IPS DF 19.7 (cell line): ENCODE results near the gene ETAA1.

Experiments
- DNase-seq: peaks from one replicate; pipeline ENCODE4 v3.0.0-alpha.2; 2013; ENCODE audit warnings: low read depth, low spot score

The ETAA1 gene

DNA sequence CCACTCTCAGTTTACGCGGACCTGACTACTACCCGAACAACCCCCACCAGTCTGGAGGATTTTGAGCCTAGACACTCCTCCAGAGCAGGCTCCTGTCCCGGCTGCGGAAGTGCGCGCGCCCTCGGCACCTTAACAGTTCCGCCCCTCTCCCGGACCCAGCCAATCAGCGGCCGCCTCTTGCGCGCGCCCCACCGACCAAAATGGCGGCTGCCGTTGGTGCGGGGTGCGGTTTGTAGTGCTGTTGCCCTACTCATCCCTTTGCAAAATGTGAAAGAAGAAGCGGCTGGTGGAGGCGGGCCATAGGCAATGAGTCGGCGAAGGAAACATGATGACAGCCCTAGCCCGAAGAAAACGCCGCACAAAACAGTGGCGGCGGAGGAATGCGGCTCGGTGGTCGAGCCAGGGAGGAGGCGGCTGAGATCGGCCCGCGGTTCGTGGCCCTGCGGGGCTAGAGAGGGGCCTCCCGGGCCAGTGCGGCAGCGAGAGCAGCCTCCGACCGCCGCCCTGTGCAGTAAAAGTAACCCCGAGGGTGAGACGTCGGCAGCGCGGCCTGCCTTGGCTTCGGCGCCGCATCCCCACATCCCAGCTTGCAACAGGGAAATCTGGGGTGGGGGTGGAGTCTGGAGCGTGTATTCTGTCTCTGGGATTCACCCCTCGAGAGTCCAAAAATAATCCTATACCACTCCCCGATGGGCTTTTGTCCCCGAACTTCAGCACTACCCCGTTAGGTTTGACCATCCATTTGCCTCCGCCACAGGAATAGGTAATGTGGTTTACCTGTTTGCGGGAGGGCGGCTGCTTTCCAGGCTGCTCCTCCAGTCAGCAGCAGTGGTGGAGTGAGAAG lies at the start of gene ETAA1:
ETAA1 (plus strand) TSS at position 191 of the 844 bp plus-strand sequence; CDS start at position 307, 116 bp downstream.
- peak; percentile 63 for DNase-seq

DNA sequence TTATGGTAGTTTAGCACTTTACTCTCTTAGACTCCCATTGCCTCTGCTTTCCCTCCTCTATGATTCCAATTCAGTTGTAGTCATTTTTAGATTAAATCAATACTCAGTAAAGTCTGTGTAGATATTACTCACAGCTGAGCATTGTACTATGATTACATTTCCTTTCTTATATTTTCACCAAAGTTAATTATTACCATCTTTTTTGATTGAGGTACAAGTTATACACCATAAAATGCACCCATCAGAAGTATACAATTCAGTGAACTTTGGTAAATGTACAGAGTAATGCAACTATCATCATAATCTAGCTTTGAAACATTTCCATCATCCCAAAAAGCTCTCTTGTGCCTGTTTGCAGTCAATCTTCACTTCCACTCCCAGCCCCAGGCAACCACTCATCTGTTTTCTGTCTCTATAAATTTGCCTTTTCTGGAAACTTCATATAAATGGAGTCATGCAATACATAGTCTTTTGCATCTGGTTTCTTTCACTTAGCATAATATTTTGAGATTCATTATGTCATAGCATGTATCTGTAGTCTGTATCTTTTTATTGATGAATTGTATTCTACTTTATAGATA lies 30.2 kb upstream of the ETAA1 start:
- DNase-seq: no peak

DNA sequence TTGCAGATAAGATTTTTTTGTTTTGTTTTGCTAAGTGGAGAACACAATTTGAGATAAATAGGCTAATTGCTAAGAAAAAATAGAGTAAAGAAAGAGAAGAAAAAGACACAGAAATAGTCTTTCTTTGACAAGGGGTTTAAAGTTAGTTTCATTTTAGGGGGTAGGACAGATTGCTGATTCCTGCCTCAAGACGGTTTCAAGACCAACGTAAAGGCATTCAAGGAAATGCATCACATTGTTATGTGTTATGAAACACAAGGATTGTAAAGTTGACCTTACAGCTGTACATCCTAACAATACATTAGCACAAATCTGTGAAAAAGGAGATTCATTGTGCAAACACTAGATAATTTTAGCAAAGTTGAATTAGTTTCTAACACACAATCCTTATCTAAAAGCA lies 22.7 kb upstream of the ETAA1 start:
- DNase-seq: no peak

DNA sequence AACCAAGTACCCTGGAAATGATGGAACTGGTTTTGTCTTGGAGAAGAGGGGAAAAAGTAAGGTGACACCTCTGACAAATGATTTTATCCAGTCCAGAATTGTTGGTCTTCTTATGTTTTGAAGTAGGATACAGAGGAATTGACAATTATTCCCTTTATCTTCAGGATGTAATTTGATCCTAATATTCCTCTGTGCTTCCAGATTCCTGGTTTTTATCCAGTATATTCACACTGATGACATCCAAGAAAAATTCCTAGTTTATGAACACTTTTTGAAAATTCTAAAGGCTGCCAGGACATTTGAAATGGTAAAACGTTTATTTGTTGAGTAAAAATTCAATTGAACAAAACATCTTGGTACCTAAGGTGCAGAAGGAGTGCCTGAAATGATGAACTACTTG lies 22.2 kb upstream of the ETAA1 start:
- no peak for DNase-seq

DNA sequence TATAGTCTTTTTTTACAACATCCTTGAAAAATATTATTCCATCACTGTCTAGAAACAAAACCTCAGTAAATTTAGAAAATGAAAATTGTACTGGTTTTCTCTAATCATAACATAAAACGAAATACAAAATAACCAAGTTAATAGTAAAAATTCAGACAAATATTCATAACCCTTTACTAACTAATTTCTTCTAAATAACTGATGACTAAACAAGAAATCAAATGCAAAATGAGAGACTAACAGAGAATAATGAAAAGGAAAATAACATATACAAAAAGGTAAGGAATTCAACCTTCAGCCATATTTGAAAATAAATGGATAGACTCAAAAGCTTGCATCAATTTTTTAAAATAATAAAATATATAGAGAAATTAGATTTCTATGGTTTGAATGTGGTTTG lies 18.6 kb upstream of the ETAA1 start:
- DNase-seq: no peak

DNA sequence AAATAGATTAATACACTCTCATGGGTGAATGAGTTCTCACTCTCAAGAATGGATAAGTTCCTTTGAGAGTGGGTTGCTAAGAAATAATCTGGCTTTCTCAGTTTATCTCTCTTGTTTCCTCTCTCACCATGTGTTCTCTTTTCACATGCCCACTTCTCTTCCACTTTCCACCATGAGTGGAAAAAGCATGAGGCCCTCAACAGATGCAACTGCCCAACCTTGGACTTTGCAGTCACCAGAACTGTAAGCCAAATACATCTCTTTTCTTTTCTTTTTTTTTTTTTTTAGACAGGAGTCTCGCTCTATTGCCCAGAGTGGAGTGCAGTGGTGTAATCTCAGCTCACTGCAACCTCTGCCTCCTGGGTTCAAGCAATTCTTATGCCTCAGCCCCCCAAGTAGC lies 18.1 kb upstream of the ETAA1 start:
- DNase-seq: no peak

DNA sequence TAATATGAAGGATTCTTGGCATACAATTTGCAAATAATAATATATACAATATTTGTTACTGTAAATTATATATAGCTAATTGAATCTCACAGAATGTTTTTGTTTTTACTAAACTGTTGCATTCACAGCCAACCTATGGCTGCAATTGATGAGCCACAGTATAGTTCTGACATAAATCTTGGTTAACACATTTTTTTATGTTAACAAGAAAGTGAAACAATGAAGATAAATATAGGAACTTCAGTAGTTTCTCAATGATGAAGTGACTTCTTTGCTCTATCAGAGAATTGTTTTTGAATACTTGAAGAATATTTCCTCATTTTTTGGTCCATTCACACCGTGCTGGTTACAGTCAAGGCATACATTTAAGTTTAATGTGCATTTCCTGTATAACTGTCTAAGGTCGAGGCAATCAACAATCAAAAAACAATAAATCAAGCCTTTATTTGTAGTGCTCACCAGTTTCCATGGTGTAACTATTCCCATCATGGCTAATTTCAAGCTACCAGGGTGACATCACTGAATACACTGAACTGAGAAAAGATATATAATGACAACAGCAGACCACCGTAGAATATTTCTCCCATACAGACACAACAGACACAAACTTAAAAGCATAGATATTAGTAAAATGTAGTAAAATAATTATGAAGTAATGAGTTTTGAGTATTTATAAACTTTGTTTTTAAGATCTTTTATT lies 12.9 kb upstream of the ETAA1 start:
- DNase-seq: no peak

DNA sequence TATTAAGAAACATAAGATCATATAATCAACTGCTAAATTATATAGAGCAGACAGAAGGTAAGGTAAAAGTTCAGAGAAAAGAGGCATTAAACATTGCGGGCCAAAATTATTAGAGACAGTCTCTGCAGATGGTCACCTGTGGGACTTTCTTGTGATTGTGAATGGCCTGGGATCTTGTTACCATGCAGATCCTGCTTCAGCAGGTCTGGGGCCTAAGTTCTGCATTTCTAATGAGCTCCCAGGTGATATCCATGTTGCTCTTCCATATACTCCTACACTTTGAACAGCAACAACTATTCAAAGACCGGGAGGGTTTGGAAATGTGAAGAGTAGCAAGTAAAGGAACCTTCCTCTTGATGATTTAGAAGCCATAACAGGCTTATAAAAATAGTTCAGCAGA lies 8.5 kb upstream of the ETAA1 start:
- DNase-seq: peak; percentile 12

DNA sequence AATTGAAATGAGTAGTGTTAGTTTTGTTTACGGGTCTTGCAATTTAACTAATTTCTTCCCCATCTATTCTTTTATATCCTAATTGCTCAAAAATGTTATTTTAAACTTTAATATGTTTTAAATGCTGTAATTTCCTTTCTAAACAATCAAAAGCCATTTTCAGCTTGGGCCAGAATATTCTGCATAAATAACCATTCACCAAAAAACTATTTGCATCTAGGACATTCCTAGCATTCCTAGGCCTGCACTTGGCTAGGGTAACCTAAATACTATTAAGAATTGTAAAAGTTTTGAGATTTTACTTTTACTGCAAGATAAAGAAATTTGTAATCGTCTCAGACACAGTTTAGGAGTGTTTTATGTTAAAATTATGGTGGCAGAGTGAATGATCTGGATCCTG lies 7.8 kb upstream of the ETAA1 start:
- DNase-seq: peak; percentile 9

DNA sequence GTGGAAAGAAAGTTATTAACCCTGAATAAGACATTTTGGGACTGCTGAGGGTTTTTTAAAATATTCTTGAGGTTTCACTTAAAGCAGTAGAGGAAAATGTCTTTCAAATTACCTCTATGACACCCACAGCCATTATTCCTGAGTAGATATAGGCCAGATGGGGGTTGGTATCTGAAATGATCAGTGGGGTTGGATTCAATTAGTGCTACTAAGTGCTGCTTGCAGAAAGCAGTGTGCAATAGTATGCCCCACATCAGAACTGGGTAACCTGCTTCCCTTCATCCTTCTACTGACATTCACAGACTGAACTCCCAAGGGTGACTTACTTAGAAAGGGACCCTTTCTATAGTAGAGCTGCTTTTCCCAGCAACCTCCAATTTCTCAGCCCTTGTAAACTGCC lies 7.3 kb upstream of the ETAA1 start:
- no peak for DNase-seq

DNA sequence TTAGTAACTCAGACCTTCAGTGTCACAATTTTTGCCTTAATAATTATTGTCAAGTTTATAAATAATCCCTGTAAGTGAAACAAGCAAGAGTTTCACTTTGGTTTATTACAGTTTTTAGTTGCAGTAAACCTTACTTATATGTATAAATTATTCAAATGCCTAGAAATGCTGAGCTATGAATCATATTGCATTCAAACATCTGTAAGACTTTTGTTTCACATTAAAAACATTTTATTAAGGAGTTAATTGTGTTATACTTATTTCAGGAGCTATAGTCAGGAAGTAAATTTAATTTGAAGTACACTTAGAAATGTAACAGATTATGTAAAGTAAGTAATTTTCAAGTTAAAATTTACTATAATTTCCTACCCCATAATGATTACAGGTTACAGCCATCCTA lies 3.9 kb upstream of the ETAA1 start:
- no peak for DNase-seq

DNA sequence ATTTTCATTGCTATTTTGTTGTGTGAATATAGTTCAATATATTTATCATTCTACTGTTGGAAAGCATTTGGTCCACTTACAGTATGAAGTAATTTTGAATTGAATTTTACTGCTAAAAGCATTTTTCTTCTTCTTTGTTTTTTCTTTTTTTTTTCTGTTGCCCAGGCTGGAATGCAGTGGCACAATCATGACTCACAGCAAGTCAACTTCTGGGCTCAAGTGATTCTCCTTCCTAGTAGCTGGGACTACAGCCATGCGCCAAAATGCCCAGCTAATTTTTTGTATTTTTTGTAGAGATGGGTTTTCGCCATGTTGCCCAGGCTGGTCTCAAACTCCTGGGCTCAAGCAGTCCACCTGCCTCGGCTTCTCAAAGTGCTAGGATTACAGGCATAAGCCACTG lies 2.4 kb upstream of the ETAA1 start:
- DNase-seq: no peak

DNA sequence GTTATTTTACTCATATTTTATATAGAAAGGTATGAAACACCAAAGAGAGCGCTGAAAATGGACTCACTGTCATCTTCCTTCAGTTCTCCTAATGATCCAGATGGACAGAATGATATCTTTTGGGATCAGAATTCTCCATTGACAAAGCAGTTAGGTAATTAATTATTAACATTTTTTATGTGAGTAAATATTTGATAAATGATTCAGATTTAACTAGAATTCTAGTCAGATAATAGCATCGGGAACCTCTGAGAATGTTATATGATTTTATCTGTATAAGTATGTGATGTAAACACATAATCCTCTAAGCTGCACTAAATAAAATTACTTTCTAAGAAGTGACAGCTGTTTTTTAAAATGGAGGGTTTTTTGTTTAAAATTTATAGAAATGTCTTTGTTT lies 2.0 kb downstream of the ETAA1 start:
- DNase-seq: no peak

DNA sequence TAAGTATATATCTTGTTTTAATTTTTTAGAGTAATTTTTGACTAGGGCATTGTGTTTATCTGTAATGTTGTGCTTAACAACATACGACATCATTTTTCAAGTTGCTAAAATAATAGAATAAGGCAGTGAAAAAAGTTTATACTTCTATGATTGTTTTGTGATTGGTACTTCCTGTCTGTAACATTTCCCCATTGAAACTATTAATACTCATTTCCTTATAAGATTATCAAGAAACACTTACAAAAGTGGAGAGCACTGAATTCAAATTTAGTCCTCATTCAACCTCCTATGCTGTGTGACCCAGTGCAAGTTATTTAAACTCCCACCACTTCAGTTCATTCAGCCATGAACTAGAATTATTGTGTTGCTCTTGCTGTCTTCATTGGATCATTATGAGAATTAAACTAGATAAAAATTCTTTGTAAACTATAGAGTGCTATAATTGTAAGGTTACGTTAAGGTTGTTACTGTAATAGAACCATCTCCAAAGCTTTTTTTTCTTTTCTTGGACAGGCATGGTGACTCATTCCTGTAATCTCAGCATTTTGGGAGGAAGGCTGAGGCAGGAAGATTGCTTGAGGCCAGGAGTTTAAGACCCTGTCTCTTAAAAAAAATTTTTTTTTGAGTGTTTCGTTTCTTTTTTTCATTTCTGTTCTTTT lies 2.8 kb downstream of the ETAA1 start:
- DNase-seq: no peak

DNA sequence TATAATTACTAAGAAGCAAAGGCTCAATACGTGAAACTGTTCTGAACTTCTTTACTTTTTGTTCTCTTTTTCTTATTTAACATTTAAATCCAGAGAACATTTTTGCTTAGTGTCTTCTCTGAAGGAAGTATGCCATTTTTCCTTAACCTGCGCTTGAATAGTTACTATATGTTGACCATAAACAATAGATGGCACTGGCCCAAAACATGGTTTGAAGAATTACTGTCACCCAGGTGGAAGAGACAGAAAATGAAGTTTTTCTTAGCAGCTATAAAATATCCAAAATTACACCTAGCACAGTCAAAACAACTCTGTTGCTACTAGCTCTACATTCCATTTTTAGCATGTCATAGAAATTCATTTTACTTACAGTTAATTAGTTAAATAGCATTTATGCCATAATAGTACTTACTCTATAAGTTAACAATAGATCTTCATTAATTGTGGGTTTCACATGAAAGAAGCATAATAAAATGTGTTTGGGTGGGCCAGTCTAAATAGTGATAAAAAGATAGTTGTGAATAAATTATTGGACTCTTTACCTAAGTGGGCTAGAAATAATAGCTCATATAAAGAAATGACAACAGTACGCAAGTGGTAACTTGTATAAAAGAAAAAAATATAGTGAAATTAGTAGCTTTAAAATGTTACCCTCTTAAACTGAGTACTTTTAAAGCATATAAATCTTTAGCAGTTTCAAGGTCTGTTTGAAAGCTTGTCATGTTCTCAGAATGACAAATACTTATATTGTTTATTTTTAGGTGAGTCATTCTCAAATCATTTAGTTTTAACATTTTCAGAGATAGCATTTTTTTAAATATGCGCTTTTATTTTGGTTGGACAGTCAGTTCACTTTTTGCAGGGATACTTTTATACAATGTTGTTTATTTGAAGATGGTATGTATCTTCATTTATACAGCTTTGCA lies 3.7 kb downstream of the ETAA1 start:
- DNase-seq: no peak

DNA sequence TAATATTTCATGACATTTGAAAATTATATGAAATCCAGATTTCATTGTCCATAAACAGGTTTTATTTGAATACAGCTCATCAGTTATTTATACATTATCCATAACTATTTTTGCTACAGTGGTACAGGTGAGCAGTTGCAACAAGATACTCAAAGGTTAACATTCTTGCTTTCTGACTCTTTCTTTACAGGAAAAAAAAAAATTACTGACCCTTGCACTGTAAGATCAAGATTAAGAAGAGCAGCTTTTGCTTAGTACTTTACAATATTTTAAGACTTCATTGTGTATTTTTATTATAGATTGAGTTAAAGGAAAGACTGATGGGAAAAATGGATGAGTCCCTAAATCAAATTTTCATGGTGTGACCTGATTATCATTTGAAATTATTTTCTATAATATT lies 11.2 kb downstream of the ETAA1 start:
- DNase-seq: no peak

DNA sequence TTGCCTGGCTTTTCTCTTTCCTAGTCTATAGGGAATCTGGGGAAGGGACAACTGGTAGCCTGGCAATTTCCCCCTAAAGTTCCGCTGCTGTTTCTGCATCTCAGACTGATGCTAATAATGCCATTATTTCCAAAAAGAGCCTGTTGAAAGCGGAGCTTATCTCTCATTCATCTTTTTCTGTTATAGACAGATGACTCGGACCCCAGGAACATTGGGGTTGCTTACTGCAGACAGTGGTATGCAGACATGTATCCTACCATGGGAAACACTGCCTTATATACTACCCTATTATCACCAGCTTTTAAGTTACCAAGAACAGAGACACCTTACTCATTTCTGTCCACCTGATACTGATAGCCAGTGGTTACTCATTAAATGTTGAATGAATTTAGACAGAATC lies 15.3 kb downstream of the ETAA1 start:
- DNase-seq: no peak

DNA sequence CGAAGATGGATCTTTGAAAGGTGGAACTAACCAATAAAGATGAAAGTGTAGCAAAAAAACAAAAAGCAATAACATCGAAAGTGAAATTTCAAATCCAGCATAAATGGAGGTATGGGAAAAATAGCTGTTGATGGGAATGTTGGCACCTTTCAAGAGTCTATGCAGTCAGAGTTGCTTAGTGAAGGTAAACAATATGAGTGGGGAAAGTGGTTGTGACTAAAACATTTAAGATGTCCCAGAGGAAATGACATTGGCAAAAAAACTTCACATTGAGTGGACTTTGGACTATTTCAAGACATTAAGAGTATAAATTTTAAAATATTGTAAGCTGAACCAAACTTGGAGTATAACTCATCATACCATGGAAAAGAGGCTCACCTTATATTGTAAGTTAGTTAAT lies 17.7 kb downstream of the ETAA1 start:
- no peak for DNase-seq

DNA sequence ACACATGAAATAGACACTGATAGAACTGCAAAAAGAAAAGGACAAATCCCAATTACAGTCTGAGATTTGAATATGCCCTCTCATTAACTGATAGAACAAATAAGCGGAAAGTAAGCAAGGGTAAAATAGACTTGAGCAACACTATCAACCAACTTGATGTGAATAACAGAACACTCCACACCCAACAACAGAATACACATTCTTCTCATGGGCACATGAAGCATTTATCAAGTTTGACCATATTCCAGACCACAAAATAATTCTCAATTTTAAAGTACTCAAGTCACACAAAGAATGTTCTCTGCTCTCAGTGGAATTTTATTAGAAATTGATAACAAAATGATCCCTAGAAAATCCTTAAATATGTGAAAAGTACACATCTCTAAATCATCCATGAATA lies 19.0 kb downstream of the ETAA1 start:
- no peak for DNase-seq

DNA sequence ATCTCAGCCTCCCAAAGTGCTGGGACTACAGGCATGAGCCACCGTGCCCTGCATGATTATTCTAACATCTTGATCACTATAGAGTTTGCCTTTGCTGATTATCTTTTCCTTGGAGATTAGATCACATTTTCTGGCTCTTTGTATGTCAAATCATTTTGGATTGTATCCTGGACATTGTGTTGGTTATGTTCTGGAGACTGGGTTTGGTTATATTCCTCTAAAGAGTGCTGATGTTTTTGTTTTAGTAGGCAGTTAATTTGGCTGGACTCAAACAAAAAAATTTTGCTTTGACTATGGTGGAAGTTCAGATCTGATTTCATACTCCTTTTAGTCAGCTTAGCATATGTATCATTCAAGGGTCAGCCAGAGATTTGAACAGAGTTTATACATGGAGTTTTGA lies 26.4 kb downstream of the ETAA1 start:
- no peak for DNase-seq

DNA sequence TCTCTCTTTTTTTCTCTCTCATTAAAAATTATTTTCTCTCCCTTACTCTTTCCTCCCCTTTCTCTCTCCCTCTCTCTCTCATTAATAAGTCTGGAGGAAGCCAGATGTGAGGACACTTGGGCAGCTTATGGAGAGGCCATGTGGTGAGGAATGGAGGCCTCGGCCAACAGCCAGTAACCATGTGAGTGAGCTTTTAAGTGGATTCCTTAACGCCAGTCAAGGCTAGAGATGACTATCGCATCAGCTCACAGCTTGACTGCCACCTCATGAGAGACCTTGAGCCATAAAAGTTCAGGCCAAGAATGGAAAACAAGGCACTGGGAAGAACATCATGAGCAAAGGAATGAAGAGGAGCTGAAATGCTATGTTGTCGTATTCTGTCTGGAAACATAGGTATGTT lies 39.1 kb downstream of the ETAA1 start:
- no peak for DNase-seq
